Measurements from ENCODE around the gene AK8.

Gene AK8

DNA sequence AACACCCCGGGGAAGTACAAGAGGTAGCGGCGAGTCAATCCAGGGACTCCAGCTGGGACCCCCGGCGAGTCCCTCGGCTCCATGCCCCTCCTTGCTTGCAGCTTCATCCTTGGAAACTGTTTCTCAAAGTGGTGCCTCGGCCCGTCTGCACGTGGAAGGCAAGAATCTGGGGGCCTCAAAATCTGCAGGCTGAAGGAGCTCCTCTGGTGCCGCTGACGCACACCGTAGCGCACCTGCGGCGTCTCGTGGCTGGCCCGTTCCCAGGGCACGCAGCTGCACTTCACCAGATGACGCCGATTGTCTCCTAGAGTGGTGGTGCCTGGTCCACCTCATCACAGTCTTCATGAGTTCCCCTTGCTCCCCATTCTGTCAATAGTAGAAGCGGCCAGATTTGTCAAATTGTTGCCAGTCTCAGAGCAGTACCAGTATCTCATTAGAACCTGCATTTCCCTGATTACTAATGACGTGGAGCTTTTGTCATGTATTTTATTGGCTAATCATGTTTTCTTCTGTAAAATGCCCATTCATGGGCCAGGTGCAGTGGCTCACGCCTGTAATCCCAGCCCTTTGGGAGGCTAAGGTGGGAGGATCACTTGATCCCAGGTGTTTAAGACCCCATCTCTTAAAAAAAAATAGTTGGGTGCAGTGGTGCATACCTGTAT is 169.2 kb downstream of the AK8 start:
- TF ChIP-seq, protein P1, sequence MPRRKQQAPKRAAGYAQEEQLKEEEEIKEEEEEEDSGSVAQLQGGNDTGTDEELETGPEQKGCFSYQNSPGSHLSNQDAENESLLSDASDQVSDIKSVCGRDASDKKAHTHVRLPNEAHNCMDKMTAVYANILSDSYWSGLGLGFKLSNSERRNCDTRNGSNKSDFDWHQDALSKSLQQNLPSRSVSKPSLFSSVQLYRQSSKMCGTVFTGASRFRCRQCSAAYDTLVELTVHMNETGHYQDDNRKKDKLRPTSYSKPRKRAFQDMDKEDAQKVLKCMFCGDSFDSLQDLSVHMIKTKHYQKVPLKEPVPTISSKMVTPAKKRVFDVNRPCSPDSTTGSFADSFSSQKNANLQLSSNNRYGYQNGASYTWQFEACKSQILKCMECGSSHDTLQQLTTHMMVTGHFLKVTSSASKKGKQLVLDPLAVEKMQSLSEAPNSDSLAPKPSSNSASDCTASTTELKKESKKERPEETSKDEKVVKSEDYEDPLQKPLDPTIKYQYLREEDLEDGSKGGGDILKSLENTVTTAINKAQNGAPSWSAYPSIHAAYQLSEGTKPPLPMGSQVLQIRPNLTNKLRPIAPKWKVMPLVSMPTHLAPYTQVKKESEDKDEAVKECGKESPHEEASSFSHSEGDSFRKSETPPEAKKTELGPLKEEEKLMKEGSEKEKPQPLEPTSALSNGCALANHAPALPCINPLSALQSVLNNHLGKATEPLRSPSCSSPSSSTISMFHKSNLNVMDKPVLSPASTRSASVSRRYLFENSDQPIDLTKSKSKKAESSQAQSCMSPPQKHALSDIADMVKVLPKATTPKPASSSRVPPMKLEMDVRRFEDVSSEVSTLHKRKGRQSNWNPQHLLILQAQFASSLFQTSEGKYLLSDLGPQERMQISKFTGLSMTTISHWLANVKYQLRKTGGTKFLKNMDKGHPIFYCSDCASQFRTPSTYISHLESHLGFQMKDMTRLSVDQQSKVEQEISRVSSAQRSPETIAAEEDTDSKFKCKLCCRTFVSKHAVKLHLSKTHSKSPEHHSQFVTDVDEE (CRISPR knock-in tag; IDR thresholded peaks at IDR 0.05): no peak
- TF ChIP-seq TCF4 (CRISPR knock-in tag; IDR thresholded peaks at IDR 0.05; ENCODE audit: borderline replicate concordance) (no peak), ZNF565 (CRISPR knock-in tag; conservative IDR thresholded peaks at IDR 0.05; ENCODE audit: low read depth) (no peak)
- ATAC-seq: no peak

DNA sequence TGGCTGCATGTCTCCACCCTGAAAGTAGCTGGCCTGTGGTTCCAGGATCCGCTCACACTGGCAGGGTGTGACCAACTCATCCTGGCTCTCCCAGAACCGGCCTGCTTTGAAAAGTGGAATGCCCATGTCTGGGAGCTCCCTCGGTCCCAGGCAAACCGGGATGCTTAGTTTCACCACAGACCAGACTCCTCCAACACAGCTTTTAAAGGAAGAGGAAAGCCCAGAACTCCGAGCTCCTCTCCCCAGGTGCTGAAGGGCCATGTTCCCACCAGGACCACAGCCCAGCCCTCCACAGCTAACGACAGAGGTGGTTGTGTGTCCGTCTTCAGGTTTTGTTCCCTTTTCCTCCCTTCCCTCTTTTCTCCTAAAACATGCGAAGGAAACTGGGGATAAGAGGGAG is 169.8 kb downstream of the AK8 start:
- TF ChIP-seq PPARA (CRISPR knock-in tag; IDR thresholded peaks at IDR 0.05; ENCODE audit: borderline replicate concordance): no peak
- TF ChIP-seq, protein P2, sequence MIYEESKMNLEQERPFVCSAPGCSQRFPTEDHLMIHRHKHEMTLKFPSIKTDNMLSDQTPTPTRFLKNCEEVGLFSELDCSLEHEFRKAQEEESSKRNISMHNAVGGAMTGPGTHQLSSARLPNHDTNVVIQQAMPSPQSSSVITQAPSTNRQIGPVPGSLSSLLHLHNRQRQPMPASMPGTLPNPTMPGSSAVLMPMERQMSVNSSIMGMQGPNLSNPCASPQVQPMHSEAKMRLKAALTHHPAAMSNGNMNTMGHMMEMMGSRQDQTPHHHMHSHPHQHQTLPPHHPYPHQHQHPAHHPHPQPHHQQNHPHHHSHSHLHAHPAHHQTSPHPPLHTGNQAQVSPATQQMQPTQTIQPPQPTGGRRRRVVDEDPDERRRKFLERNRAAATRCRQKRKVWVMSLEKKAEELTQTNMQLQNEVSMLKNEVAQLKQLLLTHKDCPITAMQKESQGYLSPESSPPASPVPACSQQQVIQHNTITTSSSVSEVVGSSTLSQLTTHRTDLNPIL (CRISPR knock-in tag; IDR thresholded peaks at IDR 0.05; ENCODE audit: low read depth): no peak
- TF ChIP-seq, protein P3, sequence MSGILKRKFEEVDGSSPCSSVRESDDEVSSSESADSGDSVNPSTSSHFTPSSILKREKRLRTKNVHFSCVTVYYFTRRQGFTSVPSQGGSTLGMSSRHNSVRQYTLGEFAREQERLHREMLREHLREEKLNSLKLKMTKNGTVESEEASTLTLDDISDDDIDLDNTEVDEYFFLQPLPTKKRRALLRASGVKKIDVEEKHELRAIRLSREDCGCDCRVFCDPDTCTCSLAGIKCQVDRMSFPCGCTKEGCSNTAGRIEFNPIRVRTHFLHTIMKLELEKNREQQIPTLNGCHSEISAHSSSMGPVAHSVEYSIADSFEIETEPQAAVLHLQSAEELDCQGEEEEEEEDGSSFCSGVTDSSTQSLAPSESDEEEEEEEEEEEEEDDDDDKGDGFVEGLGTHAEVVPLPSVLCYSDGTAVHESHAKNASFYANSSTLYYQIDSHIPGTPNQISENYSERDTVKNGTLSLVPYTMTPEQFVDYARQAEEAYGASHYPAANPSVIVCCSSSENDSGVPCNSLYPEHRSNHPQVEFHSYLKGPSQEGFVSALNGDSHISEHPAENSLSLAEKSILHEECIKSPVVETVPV (CRISPR knock-in tag; IDR thresholded peaks at IDR 0.05): no peak
- no peak for TF ChIP-seq ISL1 (CRISPR knock-in tag; IDR thresholded peaks at IDR 0.05)
- TF ChIP-seq, protein P1 (CRISPR knock-in tag; IDR thresholded peaks at IDR 0.05): no peak
- TF ChIP-seq, protein P4, sequence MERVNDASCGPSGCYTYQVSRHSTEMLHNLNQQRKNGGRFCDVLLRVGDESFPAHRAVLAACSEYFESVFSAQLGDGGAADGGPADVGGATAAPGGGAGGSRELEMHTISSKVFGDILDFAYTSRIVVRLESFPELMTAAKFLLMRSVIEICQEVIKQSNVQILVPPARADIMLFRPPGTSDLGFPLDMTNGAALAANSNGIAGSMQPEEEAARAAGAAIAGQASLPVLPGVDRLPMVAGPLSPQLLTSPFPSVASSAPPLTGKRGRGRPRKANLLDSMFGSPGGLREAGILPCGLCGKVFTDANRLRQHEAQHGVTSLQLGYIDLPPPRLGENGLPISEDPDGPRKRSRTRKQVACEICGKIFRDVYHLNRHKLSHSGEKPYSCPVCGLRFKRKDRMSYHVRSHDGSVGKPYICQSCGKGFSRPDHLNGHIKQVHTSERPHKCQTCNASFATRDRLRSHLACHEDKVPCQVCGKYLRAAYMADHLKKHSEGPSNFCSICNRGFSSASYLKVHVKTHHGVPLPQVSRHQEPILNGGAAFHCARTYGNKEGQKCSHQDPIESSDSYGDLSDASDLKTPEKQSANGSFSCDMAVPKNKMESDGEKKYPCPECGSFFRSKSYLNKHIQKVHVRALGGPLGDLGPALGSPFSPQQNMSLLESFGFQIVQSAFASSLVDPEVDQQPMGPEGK (CRISPR knock-in tag; IDR thresholded peaks at IDR 0.05; ENCODE audit: borderline replicate concordance): no peak
- TF ChIP-seq GLIS3 (CRISPR knock-in tag; IDR thresholded peaks at IDR 0.05): no peak
- TF ChIP-seq TOX (CRISPR knock-in tag; IDR thresholded peaks at IDR 0.05; ENCODE audit: borderline replicate concordance): no peak
- no peak for TF ChIP-seq ZFP3 (CRISPR knock-in tag; IDR thresholded peaks at IDR 0.05)
- TF ChIP-seq ARNTL (CRISPR knock-in tag; IDR thresholded peaks at IDR 0.05; ENCODE audit: borderline replicate concordance, low read depth): no peak
- no peak for TF ChIP-seq RARB (CRISPR knock-in tag; IDR thresholded peaks at IDR 0.05)
- no peak for TF ChIP-seq CSDC2 (CRISPR knock-in tag; IDR thresholded peaks at IDR 0.05)
- no peak for TF ChIP-seq ZNF70 (CRISPR knock-in tag; IDR thresholded peaks at IDR 0.05)
- TF ChIP-seq OSR1 (CRISPR knock-in tag; IDR thresholded peaks at IDR 0.05): no peak
- TF ChIP-seq ZFP30 (CRISPR knock-in tag; IDR thresholded peaks at IDR 0.05): no peak
- no peak for TF ChIP-seq BACH2 (CRISPR knock-in tag; IDR thresholded peaks at IDR 0.05; ENCODE audit: borderline replicate concordance)
- no peak for TF ChIP-seq ZC3H10 (CRISPR knock-in tag; IDR thresholded peaks at IDR 0.05)
- ATAC-seq: no peak

DNA sequence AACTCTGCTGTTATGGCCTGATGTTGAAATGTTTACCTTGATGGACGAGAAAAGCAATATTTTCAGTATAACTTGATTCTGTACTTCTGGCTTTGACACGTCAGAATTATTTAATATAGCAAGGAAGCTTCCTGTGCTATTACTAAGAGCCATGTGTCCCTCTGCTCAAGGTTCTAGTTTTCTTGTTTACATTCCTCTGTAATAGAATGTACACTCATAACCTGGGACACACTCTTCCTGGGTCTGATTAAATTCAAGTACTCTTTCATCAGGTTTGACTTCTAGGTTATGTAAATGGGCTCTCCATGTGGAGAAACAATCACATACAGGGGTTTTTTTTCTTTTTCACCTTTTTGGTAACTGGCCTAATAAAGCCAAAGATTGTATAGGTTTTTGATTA is 174.7 kb downstream of the AK8 start:
- TF ChIP-seq GLIS3 (CRISPR knock-in tag; IDR thresholded peaks at IDR 0.05): no peak
- no peak for TF ChIP-seq TOX (CRISPR knock-in tag; IDR thresholded peaks at IDR 0.05; ENCODE audit: borderline replicate concordance)
- TF ChIP-seq, protein P5, sequence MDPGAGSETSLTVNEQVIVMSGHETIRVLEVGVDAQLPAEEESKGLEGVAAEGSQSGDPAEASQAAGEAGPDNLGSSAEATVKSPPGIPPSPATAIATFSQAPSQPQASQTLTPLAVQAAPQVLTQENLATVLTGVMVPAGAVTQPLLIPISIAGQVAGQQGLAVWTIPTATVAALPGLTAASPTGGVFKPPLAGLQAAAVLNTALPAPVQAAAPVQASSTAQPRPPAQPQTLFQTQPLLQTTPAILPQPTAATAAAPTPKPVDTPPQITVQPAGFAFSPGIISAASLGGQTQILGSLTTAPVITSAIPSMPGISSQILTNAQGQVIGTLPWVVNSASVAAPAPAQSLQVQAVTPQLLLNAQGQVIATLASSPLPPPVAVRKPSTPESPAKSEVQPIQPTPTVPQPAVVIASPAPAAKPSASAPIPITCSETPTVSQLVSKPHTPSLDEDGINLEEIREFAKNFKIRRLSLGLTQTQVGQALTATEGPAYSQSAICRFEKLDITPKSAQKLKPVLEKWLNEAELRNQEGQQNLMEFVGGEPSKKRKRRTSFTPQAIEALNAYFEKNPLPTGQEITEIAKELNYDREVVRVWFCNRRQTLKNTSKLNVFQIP (CRISPR knock-in tag; IDR thresholded peaks at IDR 0.05; ENCODE audit: borderline replicate concordance, low read depth): no peak
- TF ChIP-seq, protein P3 (CRISPR knock-in tag; IDR thresholded peaks at IDR 0.05): no peak
- no peak for TF ChIP-seq ISL1 (CRISPR knock-in tag; IDR thresholded peaks at IDR 0.05)
- no peak for TF ChIP-seq RARB (CRISPR knock-in tag; IDR thresholded peaks at IDR 0.05)
- TF ChIP-seq ZNF8 (CRISPR knock-in tag; IDR thresholded peaks at IDR 0.05): no peak
- no peak for TF ChIP-seq ZNF565 (CRISPR knock-in tag; conservative IDR thresholded peaks at IDR 0.05; ENCODE audit: low read depth)
- no peak for ATAC-seq

All from SK-N-SH treated with all-trans-retinoic acid at 6 μM for 48 hours (cell line).